ENCODE results near the gene MRPL22. TPM values are rescaled to one million over a fixed set of nuclear protein-coding genes. Genes with fewer than 3 reads are reported as not detected.

Gene MRPL22
- total and polyA plus RNA-seq, 2 of the 13 experiments (the other 11 are each of a cell fraction or from before 2014, with no cell fraction given) = 66.8 to 84.8 TPM

- TF ChIP-seq, protein P1, sequence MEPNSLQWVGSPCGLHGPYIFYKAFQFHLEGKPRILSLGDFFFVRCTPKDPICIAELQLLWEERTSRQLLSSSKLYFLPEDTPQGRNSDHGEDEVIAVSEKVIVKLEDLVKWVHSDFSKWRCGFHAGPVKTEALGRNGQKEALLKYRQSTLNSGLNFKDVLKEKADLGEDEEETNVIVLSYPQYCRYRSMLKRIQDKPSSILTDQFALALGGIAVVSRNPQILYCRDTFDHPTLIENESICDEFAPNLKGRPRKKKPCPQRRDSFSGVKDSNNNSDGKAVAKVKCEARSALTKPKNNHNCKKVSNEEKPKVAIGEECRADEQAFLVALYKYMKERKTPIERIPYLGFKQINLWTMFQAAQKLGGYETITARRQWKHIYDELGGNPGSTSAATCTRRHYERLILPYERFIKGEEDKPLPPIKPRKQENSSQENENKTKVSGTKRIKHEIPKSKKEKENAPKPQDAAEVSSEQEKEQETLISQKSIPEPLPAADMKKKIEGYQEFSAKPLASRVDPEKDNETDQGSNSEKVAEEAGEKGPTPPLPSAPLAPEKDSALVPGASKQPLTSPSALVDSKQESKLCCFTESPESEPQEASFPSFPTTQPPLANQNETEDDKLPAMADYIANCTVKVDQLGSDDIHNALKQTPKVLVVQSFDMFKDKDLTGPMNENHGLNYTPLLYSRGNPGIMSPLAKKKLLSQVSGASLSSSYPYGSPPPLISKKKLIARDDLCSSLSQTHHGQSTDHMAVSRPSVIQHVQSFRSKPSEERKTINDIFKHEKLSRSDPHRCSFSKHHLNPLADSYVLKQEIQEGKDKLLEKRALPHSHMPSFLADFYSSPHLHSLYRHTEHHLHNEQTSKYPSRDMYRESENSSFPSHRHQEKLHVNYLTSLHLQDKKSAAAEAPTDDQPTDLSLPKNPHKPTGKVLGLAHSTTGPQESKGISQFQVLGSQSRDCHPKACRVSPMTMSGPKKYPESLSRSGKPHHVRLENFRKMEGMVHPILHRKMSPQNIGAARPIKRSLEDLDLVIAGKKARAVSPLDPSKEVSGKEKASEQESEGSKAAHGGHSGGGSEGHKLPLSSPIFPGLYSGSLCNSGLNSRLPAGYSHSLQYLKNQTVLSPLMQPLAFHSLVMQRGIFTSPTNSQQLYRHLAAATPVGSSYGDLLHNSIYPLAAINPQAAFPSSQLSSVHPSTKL (CRISPR knock-in tag; IDR thresholded peaks at IDR 0.05) = peak; percentile 69; the same call in 1 of the 2 replicates
- TF ChIP-seq TMF1 (CRISPR knock-in tag; IDR thresholded peaks at IDR 0.05; ENCODE audit: low read depth) = peak; percentile 61; the same call in 1 of the 2 replicates
- peak; percentile 51; the same call in 1 of the 2 replicates for TF ChIP-seq FOXA3 (CRISPR knock-in tag; IDR thresholded peaks at IDR 0.05)
- no peak for TF ChIP-seq CENPT (CRISPR knock-in tag; IDR thresholded peaks at IDR 0.05; ENCODE audit: low read depth)
- peak; percentile 6; the same call in 1 of the 2 replicates for TF ChIP-seq ONECUT2 (CRISPR knock-in tag; IDR thresholded peaks at IDR 0.05)
- TF ChIP-seq, protein P2, sequence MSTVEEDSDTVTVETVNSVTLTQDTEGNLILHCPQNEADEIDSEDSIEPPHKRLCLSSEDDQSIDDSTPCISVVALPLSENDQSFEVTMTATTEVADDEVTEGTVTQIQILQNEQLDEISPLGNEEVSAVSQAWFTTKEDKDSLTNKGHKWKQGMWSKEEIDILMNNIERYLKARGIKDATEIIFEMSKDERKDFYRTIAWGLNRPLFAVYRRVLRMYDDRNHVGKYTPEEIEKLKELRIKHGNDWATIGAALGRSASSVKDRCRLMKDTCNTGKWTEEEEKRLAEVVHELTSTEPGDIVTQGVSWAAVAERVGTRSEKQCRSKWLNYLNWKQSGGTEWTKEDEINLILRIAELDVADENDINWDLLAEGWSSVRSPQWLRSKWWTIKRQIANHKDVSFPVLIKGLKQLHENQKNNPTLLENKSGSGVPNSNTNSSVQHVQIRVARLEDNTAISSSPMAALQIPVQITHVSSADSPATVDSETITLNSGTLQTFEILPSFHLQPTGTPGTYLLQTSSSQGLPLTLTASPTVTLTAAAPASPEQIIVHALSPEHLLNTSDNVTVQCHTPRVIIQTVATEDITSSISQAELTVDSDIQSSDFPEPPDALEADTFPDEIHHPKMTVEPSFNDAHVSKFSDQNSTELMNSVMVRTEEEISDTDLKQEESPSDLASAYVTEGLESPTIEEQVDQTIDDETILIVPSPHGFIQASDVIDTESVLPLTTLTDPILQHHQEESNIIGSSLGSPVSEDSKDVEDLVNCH (CRISPR knock-in tag; IDR thresholded peaks at IDR 0.05) = 0 out of 2 replicates have a peak, but pooled peaks have one; percentile 44
- TF ChIP-seq MAFF (IDR thresholded peaks at IDR 0.05; ENCODE audit: low read depth, low read length) = no peak
- peak; percentile 67 for TF ChIP-seq PAXIP1 (CRISPR knock-in tag; conservative IDR thresholded peaks at IDR 0.05)
- TF ChIP-seq, protein P3, sequence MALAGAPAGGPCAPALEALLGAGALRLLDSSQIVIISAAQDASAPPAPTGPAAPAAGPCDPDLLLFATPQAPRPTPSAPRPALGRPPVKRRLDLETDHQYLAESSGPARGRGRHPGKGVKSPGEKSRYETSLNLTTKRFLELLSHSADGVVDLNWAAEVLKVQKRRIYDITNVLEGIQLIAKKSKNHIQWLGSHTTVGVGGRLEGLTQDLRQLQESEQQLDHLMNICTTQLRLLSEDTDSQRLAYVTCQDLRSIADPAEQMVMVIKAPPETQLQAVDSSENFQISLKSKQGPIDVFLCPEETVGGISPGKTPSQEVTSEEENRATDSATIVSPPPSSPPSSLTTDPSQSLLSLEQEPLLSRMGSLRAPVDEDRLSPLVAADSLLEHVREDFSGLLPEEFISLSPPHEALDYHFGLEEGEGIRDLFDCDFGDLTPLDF (CRISPR knock-in tag; IDR thresholded peaks at IDR 0.05) = peak; percentile 76
- TF ChIP-seq TP53 (CRISPR knock-in tag; conservative IDR thresholded peaks at IDR 0.05) = 0 out of 2 replicates have a peak, but pooled peaks have one; percentile 77
- TF ChIP-seq, protein P4, sequence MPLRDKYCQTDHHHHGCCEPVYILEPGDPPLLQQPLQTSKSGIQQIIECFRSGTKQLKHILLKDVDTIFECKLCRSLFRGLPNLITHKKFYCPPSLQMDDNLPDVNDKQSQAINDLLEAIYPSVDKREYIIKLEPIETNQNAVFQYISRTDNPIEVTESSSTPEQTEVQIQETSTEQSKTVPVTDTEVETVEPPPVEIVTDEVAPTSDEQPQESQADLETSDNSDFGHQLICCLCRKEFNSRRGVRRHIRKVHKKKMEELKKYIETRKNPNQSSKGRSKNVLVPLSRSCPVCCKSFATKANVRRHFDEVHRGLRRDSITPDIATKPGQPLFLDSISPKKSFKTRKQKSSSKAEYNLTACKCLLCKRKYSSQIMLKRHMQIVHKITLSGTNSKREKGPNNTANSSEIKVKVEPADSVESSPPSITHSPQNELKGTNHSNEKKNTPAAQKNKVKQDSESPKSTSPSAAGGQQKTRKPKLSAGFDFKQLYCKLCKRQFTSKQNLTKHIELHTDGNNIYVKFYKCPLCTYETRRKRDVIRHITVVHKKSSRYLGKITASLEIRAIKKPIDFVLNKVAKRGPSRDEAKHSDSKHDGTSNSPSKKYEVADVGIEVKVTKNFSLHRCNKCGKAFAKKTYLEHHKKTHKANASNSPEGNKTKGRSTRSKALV (CRISPR knock-in tag; IDR thresholded peaks at IDR 0.05) = peak; percentile 80; the same call in 1 of the 2 replicates
- TF ChIP-seq ZBTB42 (CRISPR knock-in tag; IDR thresholded peaks at IDR 0.05) = no peak
- TF ChIP-seq KLF13 (CRISPR knock-in tag; IDR thresholded peaks at IDR 0.05) = no peak
Measured at GRCh38 chr5:154937718-154938466, 3.0 kb upstream of the MRPL22 start, which contains the start of gene GEMIN5 (continued).
